Ovary (tissue), 9 donors: ENCODE measurements around the gene MAGI1. TPM values are rescaled to one million over a fixed set of nuclear protein-coding genes. Genes with fewer than 3 reads are reported as not detected.

ENCODE experiments used
- DNase-seq, 5 donors: peaks; one replicate each; pipeline ENCODE4 v3.0.0-alpha.2; 2019 to 2020
- H3K27ac ChIP-seq, 2 donors: fragments of 200-600 bp; one replicate each; pipeline versions ENCODE4 v1.5.1 to v1.8.0; 2019 to 2022
- H3K27me3 ChIP-seq: fragments of 200-600 bp; one replicate; pipeline ENCODE4 v1.8.0; 2022
- H3K36me3 ChIP-seq: fragments of 200-600 bp; sonication (generic); one replicate; pipeline ENCODE4 v1.5.1; 2019
- H3K4me1 ChIP-seq: one replicate; pipeline ENCODE4 v1.8.1; 2013; ENCODE audit warnings: mild to moderate bottlenecking, moderate library complexity; ENCODE audit not compliant: insufficient read depth
- H3K4me3 ChIP-seq: fragments of 200-600 bp; sonication (generic); one replicate; pipeline ENCODE4 v1.5.1; 2017
- H3K9me3 ChIP-seq, 2 donors: fragments of 200-600 bp in 1 of 2; sonication (generic) in 1 of 2; one replicate each; pipeline versions ENCODE4 v1.5.1 to v1.8.1; 2013 to 2019; ENCODE audit warnings: mild to moderate bottlenecking in 1 of 2, moderate library complexity in 1 of 2
- CTCF ChIP-seq, 3 donors: fragments of 450-650 bp in 2 of 3; fragments of 200-600 bp in 1 of 3; IDR thresholded peaks; one replicate each; pipeline versions ENCODE4 v1.5.1 to v1.8.0; 2016 to 2022; ENCODE audit warnings: antibody characterized with exemption in 3 of 3, mild to moderate bottlenecking in 1 of 3
- EP300 ChIP-seq: sonication (generic); formaldehyde crosslinking; IDR thresholded peaks from one replicate; pipeline ENCODE4 v1.6.1; 2017; ENCODE audit warnings: antibody characterized with exemption
- POLR2A ChIP-seq: fragments of 450-650 bp; IDR thresholded peaks from one replicate; pipeline ENCODE4 v1.6.1; 2017; ENCODE audit warnings: antibody characterized with exemption, mild to moderate bottlenecking, moderate library complexity
- WGBS, 3 donors: extraction: QIAGEN DNeasy Blood & Tissue Kit in 1 of 3; methylation state at CpG; one replicate each; pipeline versions ENCODE4 v1.1.5 to v1.1.7; 2013 to 2017; 5-methylcytosine and 5-hydroxymethylcytosine counted together
- intact Hi-C, 4 donors: fragments of 100-400 bp; cut with DNase I; formaldehyde crosslinking; loops; one replicate each; pipeline versions ENCODE4 v1.11.0 to v1.15.1; 2022 to 2023
- polyA plus RNA-seq, 2 donors: library from polyadenylated mRNA; stranded (reverse); fragments of 200-250 nt in 1 of 2; fragments of 350-450 nt in 1 of 2; fragmentation: Illumina TruSeq in 1 of 2; extraction: RNeasy Lipid Tissue Mini Kit (QIAGEN cat#74804) in 1 of 2; gene quantifications; one replicate each; pipeline ENCODE4 v1.2.3, GENCODE V29; 2013 to 2014
- total RNA-seq, 7 donors: library from RNA; depleted of rRNA in 2 of 7; stranded (reverse); fragments of >200 nt in 2 of 7; fragmentation: NEBNext Ultra II Directional in 3 of 7; extraction: Animal tissue kit (Norgen Biotek cat#: 25700) in 3 of 7; gene quantifications; one replicate each; pipeline versions ENCODE4 v1.1.0 to v1.2.4, GENCODE V29; 2016 to 2023
- donor health status: DM: no; HTN: no; CAD: no; lungs with moderate emphysema.
- donor health status: DM: no; HTN: no; CAD: no.
- donor health status: Bipolar disorder and iron deficiency.
- donor health status: DM: yes; HTN: yes; CAD: no.
- donor health status: DM: no; HTN: no; CAD: no.
- donor health status: DM: yes; HTN: yes; CAD: no.

MAGI1 gene
- total and polyA plus RNA-seq, 9 donors = 5.5 to 35.7 (median 8.7) TPM

- 94 to 97% (median 95%) methylated on average over 1 of the region's 1 CpG for WGBS, 3 donors
- no peak for DNase-seq
- intact Hi-C loops = no loop called here
- TF ChIP-seq CTCF (IDR thresholded peaks at IDR 0.05) (no peak), POLR2A (no peak), EP300 (no peak)
- H3K4me1 ChIP-seq = peaks cover 4% of the 10 kb centered on the region
- no peaks in the 10 kb centered on the region for H3K9me3 ChIP-seq
- no peak overlapping the region for H3K27ac ChIP-seq
- no peak overlapping the region for H3K4me3 ChIP-seq
- H3K27me3 ChIP-seq = no peaks in the 10 kb centered on the region
- H3K36me3 ChIP-seq = no peaks in the 10 kb centered on the region
Observed at GRCh38 chr3:65888196-65888595, 150.5 kb downstream of the MAGI1 start.

- Histone ChIP-seq H3K27me3 (no peaks in the 10 kb centered on the region), H3K4me3 (no peak overlapping the region), H3K36me3 (no peaks in the 10 kb centered on the region), H3K9me3 (no peaks in the 10 kb centered on the region), H3K4me1 (peaks cover 4% of the 10 kb centered on the region), H3K27ac (no peak overlapping the region)
- intact Hi-C loops = no loop called here
- no peak for DNase-seq
- no peak for TF ChIP-seq EP300
- TF ChIP-seq CTCF (IDR thresholded peaks at IDR 0.05) = no peak
- no peak for TF ChIP-seq POLR2A
- WGBS, 3 donors = 90 to 95% (median 94%) methylated on average over 5 of the region's 5 CpGs
Observed at GRCh38 chr3:65886391-65886790, 152.3 kb downstream of the MAGI1 start.

GRCh38 chr3:65884071-65884470 lies 154.6 kb downstream of the MAGI1 start:
- no peak for DNase-seq
- Histone ChIP-seq H3K27me3 (no peaks in the 10 kb centered on the region), H3K4me3 (no peak overlapping the region), H3K27ac (no peak overlapping the region), H3K36me3 (no peaks in the 10 kb centered on the region), H3K9me3 (no peaks in the 10 kb centered on the region), H3K4me1 (peaks cover 3% of the 10 kb centered on the region)
- WGBS, 3 donors = 39 to 47% (median 45%) methylated on average over 4 of the region's 4 CpGs
- no peak for TF ChIP-seq CTCF (IDR thresholded peaks at IDR 0.05)
- no peak for TF ChIP-seq POLR2A
- TF ChIP-seq EP300 = no peak
- intact Hi-C loops = no loop called here

GRCh38 chr3:65883613-65884012 lies 155.1 kb downstream of the MAGI1 start:
- H3K9me3 ChIP-seq = no peaks in the 10 kb centered on the region
- H3K27ac ChIP-seq = no peak overlapping the region
- H3K27me3 ChIP-seq = no peaks in the 10 kb centered on the region
- TF ChIP-seq POLR2A (no peak), EP300 (no peak), CTCF (IDR thresholded peaks at IDR 0.05) (no peak)
- intact Hi-C loops = no loop called here
- no peaks in the 10 kb centered on the region for H3K36me3 ChIP-seq
- DNase-seq = no peak
- H3K4me3 ChIP-seq = no peak overlapping the region
- 1 to 3% (median 2%) methylated on average over 3 of the region's 3 CpGs for WGBS, 3 donors
- H3K4me1 ChIP-seq = peaks cover 2% of the 10 kb centered on the region

GRCh38 chr3:65880350-65880749 lies 158.4 kb downstream of the MAGI1 start:
- Histone ChIP-seq H3K36me3 (no peaks in the 10 kb centered on the region), H3K4me1 (peaks cover 2% of the 10 kb centered on the region), H3K27me3 (no peaks in the 10 kb centered on the region), H3K9me3 (no peaks in the 10 kb centered on the region), H3K27ac (no peak overlapping the region), H3K4me3 (no peak overlapping the region)
- 78 to 95% (median 94%) methylated on average over 4 of the region's 4 CpGs for WGBS, 3 donors
- DNase-seq = no peak
- TF ChIP-seq POLR2A = no peak
- no peak for TF ChIP-seq CTCF (IDR thresholded peaks at IDR 0.05)
- no peak for TF ChIP-seq EP300
- intact Hi-C loops = no loop called here
